ENCODE results near the gene SGK1.

DNA sequence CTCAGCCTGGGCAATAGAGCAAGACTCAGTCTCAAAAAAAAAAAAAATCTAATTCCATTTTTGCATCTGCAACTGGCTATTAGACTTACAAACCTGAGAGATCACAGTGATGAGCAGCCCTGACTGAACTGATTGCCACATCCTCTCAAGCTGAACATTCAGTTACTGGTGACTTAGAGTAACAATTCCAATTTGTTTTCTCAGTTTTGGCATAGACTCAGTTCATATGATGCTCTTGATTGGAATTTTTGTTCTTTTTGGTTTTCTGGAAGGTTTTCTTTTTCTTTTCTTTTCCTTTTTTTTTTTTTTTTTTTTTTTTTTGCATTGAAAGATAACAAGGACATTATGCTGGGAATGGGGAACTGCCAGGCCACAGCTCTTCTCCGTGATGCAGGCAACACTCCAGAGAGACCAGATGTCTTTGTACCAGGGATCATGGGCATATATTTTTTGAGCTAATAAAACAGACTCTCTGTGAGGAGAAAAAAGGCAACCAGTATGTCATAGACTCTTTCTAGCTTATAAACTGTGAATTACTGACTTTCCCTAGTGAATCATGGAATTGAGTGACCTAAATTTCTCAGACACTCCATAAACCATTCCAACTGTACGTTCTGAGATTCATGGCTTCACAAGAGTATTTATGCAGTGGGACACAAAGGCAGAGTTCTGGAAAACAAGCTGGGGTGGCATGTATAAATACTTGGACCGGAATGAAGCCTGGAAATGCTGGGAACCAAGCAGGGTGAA, 179.5 kb downstream of the SGK1 start:
- TF ChIP-seq FOXM1 (IDR thresholded peaks at IDR 0.05; ENCODE audit: borderline replicate concordance) (no peak), ZNF384 (IDR thresholded peaks at IDR 0.05) (no peak), ARNT (IDR thresholded peaks at IDR 0.05) (no peak), L3MBTL2 (conservative IDR thresholded peaks at IDR 0.05) (no peak), BHLHE40 (IDR thresholded peaks at IDR 0.05; ENCODE audit: borderline replicate concordance) (no peak), HDGF (IDR thresholded peaks at IDR 0.05; ENCODE audit: borderline replicate concordance) (no peak)

Data from HEK293T (cell line).